ENCODE results near the gene TTYH1. TPM values are rescaled to one million over a fixed set of nuclear protein-coding genes. Genes with fewer than 3 reads are reported as not detected.

TTYH1 gene
- total RNA-seq, 1 donor from 2014 or later = not detected

DNA sequence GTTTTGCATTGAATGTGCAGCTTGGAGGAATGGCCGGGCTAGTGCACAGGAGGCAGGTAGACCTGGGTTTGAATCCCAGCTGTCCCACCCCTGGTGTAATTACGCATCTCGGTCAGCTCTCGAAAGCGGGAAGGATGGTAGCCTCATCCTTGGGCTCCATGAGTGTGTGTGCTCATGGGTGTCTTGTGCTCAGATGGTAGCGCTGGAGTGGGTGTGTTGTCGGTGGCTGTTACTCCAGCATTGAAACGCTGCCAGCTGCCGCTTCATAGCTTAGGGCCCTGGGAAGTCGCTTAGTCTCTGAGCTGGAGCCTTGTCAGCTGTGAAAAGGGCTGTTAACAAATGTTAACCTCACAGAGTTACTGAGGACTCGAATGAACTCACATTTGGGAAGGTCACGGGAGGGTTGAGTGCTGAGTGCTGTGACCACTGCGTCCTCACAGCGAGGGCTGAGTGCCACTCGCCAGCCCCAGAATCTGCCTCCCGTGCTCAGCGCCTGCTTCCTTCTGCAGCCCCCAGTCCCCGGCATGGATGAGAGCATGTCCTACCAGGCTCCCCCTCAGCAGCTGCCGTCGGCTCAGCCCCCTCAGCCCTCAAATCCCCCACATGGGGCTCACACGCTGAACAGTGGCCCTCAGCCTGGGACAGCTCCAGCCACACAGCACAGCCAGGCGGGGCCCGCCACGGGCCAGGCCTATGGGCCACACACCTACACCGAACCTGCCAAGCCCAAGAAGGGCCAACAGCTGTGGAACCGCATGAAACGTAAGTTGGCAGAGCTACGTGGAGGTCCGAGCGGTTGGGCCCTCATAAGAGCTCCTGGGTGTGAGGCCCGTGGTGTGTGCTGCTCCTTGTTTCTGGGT lies 38.9 kb downstream of the TTYH1 start:
- no peak overlapping the region for H3K27ac Mint-ChIP-seq (ENCODE audit: unreplicated experiment)
- no peak overlapping the region for H3K4me3 Mint-ChIP-seq (ENCODE audit: unreplicated experiment)
- peaks cover 34% of the 10 kb centered on the region for H3K4me1 Mint-ChIP-seq (ENCODE audit: low read depth)
- peak; percentile 58 for DNase-seq (ENCODE audit: low spot score)
- no peaks in the 10 kb centered on the region for H3K27me3 Mint-ChIP-seq (ENCODE audit: low read depth)
- no peaks in the 10 kb centered on the region for H3K9me3 Mint-ChIP-seq (ENCODE audit: low read depth)
- TF ChIP-seq, protein P1, sequence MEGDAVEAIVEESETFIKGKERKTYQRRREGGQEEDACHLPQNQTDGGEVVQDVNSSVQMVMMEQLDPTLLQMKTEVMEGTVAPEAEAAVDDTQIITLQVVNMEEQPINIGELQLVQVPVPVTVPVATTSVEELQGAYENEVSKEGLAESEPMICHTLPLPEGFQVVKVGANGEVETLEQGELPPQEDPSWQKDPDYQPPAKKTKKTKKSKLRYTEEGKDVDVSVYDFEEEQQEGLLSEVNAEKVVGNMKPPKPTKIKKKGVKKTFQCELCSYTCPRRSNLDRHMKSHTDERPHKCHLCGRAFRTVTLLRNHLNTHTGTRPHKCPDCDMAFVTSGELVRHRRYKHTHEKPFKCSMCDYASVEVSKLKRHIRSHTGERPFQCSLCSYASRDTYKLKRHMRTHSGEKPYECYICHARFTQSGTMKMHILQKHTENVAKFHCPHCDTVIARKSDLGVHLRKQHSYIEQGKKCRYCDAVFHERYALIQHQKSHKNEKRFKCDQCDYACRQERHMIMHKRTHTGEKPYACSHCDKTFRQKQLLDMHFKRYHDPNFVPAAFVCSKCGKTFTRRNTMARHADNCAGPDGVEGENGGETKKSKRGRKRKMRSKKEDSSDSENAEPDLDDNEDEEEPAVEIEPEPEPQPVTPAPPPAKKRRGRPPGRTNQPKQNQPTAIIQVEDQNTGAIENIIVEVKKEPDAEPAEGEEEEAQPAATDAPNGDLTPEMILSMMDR (IDR thresholded peaks at IDR 0.05) = no peak
- peaks cover 38% of the 10 kb centered on the region for H3K36me3 Mint-ChIP-seq (ENCODE audit: low read depth)

- TF ChIP-seq, protein P1 (IDR thresholded peaks at IDR 0.05) = no peak
- H3K4me3 Mint-ChIP-seq (ENCODE audit: unreplicated experiment) = no peak overlapping the region
- H3K4me1 Mint-ChIP-seq (ENCODE audit: low read depth) = peaks cover 37% of the 10 kb centered on the region
- DNase-seq (ENCODE audit: low spot score) = peak; percentile 90
- no peaks in the 10 kb centered on the region for H3K27me3 Mint-ChIP-seq (ENCODE audit: low read depth)
- no peaks in the 10 kb centered on the region for H3K9me3 Mint-ChIP-seq (ENCODE audit: low read depth)
- H3K36me3 Mint-ChIP-seq (ENCODE audit: low read depth) = peaks cover 40% of the 10 kb centered on the region
- H3K27ac Mint-ChIP-seq (ENCODE audit: unreplicated experiment) = no peak overlapping the region
Measured at GRCh38 chr19:54454781-54455675, 39.8 kb downstream of the TTYH1 start.

- TF ChIP-seq, protein P1 (IDR thresholded peaks at IDR 0.05) = no peak
- peak; percentile 79 for DNase-seq (ENCODE audit: low spot score)
- H3K27me3 Mint-ChIP-seq (ENCODE audit: low read depth) = no peaks in the 10 kb centered on the region
- H3K4me1 Mint-ChIP-seq (ENCODE audit: low read depth) = peaks cover 32% of the 10 kb centered on the region
- no peak overlapping the region for H3K4me3 Mint-ChIP-seq (ENCODE audit: unreplicated experiment)
- H3K9me3 Mint-ChIP-seq (ENCODE audit: low read depth) = no peaks in the 10 kb centered on the region
- H3K27ac Mint-ChIP-seq (ENCODE audit: unreplicated experiment) = no peak overlapping the region
- H3K36me3 Mint-ChIP-seq (ENCODE audit: low read depth) = peaks cover 42% of the 10 kb centered on the region
Measured at GRCh38 chr19:54455786-54456422, 40.6 kb downstream of the TTYH1 start.

DNA sequence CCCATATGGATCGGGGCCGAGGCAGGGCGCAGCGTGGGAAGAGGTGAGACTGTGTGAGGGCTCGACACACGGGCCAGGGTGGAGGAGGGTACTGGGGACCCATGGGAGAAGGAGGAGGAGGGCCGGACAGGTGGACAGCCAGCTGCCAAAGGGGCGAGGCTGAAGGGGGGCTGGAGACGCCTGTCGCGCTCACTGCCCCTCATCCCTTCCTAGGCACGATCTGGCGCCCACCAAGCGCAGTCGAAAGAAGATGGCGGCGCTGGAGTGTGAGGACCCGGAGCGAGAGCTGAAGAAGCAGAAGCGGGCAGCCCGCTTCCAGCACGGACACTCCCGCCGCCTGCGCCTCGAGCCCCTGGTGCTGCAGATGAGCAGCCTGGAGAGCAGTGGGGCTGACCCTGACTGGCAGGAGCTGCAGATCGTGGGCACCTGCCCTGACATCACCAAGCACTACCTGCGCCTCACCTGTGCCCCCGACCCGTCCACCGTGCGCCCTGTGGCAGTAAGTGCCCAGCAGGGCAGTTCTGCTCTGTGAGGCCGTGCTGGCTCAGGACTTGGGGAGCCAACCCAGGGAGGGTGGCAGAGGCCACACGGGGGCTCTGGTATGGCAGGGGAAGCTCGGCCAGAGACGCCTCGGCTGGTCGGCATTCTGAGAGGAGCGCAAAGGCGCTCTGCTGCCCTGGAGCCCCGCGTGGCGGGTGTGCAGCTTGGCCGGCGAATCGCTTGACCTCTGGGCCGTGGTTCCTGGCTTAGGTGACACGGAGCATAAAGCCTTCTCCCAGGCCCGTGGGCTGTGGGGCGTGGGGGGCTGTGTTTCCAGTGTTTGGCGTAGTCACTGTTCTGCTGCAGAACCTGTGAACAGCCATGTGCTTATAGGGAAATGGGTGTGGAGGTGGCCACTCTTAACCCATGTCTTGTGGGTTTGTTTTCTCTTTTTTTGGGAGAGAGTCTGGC lies 41.4 kb downstream of the TTYH1 start:
- H3K27ac Mint-ChIP-seq (ENCODE audit: unreplicated experiment) = no peak overlapping the region
- DNase-seq (ENCODE audit: low spot score) = peak; percentile 91
- no peaks in the 10 kb centered on the region for H3K9me3 Mint-ChIP-seq (ENCODE audit: low read depth)
- TF ChIP-seq, protein P1 (IDR thresholded peaks at IDR 0.05) = no peak
- H3K4me3 Mint-ChIP-seq (ENCODE audit: unreplicated experiment) = no peak overlapping the region
- H3K36me3 Mint-ChIP-seq (ENCODE audit: low read depth) = peaks cover 44% of the 10 kb centered on the region
- no peaks in the 10 kb centered on the region for H3K27me3 Mint-ChIP-seq (ENCODE audit: low read depth)
- peaks cover 32% of the 10 kb centered on the region for H3K4me1 Mint-ChIP-seq (ENCODE audit: low read depth)
